OCI-LY7 (cell line): ENCODE results near the gene CDC25B.

Experiments used
- EZH2phosphoT487 ChIP-seq: fragments of 200-600 bp; sonication (generic); IDR thresholded peaks from 2 replicates; pipeline ENCODE4 v1.6.1; 2018; ENCODE audit warnings: low read depth, borderline replicate concordance, mild to moderate bottlenecking, mixed run types, antibody characterized with exemption, low read length, moderate library complexity, mixed read lengths
- TF ChIP-seq, protein P1 (sequence below): fragments of 200-600 bp; sonication (generic); conservative IDR thresholded peaks from 2 replicates; pipeline ENCODE4 v1.5.1; 2014; ENCODE audit warnings: mild to moderate bottlenecking, antibody characterized with exemption, low read length, moderate library complexity, mixed read lengths

DNA sequence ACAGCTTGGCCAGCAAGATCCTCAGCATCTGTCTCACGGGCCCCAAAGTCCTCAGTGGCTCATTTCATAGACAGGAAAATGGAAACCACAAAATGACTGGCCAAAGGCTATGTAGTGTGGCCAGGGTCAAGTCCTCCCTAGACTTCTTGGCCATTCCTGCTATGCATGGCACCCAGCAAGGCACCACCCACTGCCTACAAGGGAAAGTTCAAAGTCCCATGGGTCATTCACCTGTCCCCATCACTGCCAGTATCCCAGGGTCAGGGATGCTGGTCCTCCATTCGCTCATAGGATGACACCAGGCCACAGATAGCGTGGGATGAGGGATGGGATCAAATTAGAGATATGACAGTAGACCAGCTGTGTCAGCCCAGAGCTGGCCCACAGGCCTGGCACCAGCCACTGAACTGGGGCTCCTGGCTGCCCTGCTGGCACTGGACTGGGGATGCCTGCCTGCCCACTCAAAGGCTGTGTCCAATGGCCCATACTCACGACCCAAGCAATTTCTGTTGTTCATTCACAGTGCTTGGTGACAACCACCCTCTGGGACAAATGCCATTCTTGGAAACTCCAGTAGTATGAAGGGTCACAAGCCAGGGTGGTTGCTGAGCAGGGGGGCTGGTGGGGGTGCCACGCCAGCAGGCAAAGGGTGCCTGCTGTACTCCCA, 40.2 kb upstream of the CDC25B start:
- TF ChIP-seq, protein P1, sequence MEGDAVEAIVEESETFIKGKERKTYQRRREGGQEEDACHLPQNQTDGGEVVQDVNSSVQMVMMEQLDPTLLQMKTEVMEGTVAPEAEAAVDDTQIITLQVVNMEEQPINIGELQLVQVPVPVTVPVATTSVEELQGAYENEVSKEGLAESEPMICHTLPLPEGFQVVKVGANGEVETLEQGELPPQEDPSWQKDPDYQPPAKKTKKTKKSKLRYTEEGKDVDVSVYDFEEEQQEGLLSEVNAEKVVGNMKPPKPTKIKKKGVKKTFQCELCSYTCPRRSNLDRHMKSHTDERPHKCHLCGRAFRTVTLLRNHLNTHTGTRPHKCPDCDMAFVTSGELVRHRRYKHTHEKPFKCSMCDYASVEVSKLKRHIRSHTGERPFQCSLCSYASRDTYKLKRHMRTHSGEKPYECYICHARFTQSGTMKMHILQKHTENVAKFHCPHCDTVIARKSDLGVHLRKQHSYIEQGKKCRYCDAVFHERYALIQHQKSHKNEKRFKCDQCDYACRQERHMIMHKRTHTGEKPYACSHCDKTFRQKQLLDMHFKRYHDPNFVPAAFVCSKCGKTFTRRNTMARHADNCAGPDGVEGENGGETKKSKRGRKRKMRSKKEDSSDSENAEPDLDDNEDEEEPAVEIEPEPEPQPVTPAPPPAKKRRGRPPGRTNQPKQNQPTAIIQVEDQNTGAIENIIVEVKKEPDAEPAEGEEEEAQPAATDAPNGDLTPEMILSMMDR, result no peak
- TF ChIP-seq EZH2phosphoT487, result no peak
